Measurements from ENCODE around the gene ITGB5.

ITGB5 gene

DNA sequence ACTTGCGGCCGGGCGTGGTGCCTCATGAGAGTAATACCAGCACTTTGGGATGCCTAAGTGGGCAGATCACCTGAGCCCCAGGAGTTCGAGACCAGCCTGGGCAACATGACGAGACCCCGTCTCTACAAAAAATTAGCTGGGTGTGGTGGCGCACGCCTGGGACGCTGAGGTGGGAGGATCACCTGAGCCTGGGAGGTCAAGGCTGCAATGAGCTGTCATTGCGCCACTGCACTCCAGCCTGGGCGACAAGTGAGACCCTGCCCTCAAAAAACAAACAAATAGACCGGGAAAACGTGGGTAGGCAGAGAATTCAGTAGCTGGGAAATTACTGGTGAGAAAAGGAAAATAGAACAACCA lies 156.2 kb downstream of the ITGB5 start:
- no peak for DNase-seq

DNA sequence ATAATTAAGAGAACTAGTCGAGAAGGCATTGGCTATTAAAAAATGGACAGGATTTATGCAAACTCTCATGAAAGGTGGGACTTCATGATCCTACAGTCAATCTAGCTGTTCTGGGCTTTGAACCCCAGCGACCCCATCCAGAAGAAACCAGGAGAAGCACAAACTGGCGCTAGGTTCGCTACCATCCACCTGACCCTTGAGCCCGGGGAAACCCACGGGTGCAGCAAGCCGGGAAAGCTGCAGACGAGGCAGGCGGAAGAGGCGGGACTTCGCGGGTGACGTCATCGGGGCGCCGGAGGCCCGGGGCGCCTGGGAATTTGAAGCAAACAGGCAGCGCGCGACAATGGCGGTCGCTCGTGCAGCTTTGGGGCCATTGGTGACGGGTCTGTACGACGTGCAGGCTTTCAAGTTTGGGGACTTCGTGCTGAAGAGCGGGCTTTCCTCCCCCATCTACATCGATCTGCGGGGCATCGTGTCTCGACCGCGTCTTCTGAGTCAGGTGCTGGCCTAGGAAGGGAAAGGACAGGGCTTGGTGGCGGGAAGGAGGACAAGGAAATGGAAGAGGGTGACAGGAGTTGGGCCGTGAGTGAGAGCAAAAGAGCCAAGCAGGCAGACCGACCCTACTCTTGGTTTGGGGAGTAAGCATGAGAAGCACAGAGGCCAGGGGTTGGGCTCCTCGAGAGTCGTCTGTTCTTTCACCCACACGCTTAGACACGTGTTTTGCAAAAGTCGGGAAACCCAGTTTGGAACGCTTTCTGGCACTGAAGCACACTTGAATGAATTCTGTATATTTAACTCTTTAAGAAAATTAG lies 156.8 kb downstream of the ITGB5 start, which contains the start of gene UMPS:
UMPS (plus strand) TSS at position 324 of the 812 bp plus-strand sequence; CDS start at position 344, 20 bp downstream.
- peak; percentile 77 for DNase-seq

GRCh38 chr3:124722589-124722988 lies 164.6 kb downstream of the ITGB5 start:
- no peak for DNase-seq

DNA sequence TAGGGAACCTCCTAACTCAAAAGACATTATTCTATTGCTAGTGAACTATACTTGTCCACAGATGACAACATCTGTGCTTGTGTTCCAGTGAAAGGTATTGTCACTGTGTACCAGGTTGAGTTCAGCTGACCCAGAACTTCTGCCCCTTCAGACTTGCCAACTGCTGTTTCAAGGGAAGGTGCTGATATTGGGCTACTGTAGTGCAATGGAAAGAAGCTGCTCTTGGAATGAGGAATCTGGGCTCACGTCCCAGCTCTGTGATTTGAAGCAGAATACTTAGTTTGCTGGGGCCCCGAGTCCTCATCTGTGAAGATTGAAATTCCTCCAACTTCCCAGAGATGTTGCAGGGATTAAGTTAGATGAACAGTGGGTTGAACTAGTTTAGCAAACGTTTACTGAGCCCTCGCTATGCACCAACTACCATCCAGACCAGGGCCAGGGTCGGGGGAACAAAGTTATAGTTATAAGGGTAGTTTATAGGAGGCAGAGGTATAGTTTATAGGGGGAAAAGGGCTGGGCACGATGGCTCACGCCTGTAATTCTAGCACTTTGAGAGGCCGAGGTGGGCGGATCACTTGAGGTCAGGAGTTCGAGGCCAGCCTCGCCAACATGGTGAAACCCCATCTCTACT lies 172.8 kb downstream of the ITGB5 start:
- DNase-seq, result no peak

Measured in MV-4-11 (cell line).